HepG2 (cell line): ENCODE data around the gene CXADR. TPM values are rescaled to one million over a fixed set of nuclear protein-coding genes. Genes with fewer than 3 reads are reported as not detected.

Source experiments
- AHR ChIP-seq: IDR thresholded peaks from 2 replicates; pipeline ENCODE4 v1.6.1; 2018; ENCODE audit warnings: missing genetic modification reagents, missing compliant biosample characterization
- BRCA1 ChIP-seq: sonication (generic); formaldehyde crosslinking; IDR thresholded peaks from 2 replicates; pipeline ENCODE4 v1.4.0; 2020; ENCODE audit warnings: missing genetic modification reagents
- ELF3 ChIP-seq: IDR thresholded peaks from 2 replicates; pipeline ENCODE4 v1.6.1; 2016; ENCODE audit warnings: missing genetic modification reagents, missing compliant biosample characterization
- EP300 ChIP-seq, 3 experiments: sonication (generic) in 1 of 3; formaldehyde crosslinking in 1 of 3; IDR thresholded peaks; 2 replicates each; pipeline versions ENCODE4 v1.5.1 to v1.6.1; 2011 to 2020; ENCODE audit warnings: low read depth in 2 of 3, low read length in 2 of 3, borderline replicate concordance in 1 of 3, improper control_type of control experiment in 1 of 3, mild to moderate bottlenecking in 1 of 3, missing genetic modification reagents in 1 of 3, moderate library complexity in 1 of 3
- FOSL2 ChIP-seq: sonication (generic); formaldehyde crosslinking; IDR thresholded peaks from 2 replicates; pipeline ENCODE4 v1.4.0; 2020; ENCODE audit warnings: missing genetic modification reagents
- GATAD2A ChIP-seq: IDR thresholded peaks from 2 replicates; pipeline ENCODE4 v1.6.1; 2016
- KAT2B ChIP-seq: fragments of 150-350 bp; IDR thresholded peaks from 2 replicates; pipeline ENCODE4 v1.6.1; 2014; ENCODE audit warnings: low read depth, low read length, borderline replicate concordance
- MAFK ChIP-seq, 2 experiments: IDR thresholded peaks in 1 of 2; conservative IDR thresholded peaks in 1 of 2; 2 replicates each; pipeline ENCODE4 v1.6.1; 2011; ENCODE audit warnings: improper control_type of control experiment in 2 of 2, low read length in 2 of 2
- MATR3 ChIP-seq: sonication (generic); formaldehyde crosslinking; IDR thresholded peaks from 2 replicates; pipeline ENCODE4 v1.4.0; 2020; ENCODE audit warnings: missing genetic modification reagents
- MED1 ChIP-seq: sonication (generic); formaldehyde crosslinking; IDR thresholded peaks from 2 replicates; pipeline ENCODE4 v1.4.0; 2020; ENCODE audit warnings: missing genetic modification reagents
- REXO4 ChIP-seq: sonication (generic); formaldehyde crosslinking; IDR thresholded peaks from 2 replicates; pipeline ENCODE4 v1.8.0; 2022; ENCODE audit warnings: missing genetic modification reagents, mild to moderate bottlenecking, borderline replicate concordance
- SIX4 ChIP-seq: sonication (generic); formaldehyde crosslinking; IDR thresholded peaks from 2 replicates; pipeline ENCODE4 v1.4.0; 2020; ENCODE audit warnings: missing genetic modification reagents
- SP140L ChIP-seq: sonication (generic); formaldehyde crosslinking; IDR thresholded peaks from 2 replicates; pipeline ENCODE4 v1.4.0; 2020; ENCODE audit warnings: missing genetic modification reagents, borderline replicate concordance
- THYN1 ChIP-seq: sonication (generic); formaldehyde crosslinking; IDR thresholded peaks from 2 replicates; pipeline ENCODE4 v1.8.1; 2023; ENCODE audit warnings: low read depth, mild to moderate bottlenecking, moderate library complexity, missing genetic modification reagents, borderline replicate concordance
- TOE1 ChIP-seq: sonication (generic); formaldehyde crosslinking; IDR thresholded peaks from 2 replicates; pipeline ENCODE4 v1.4.0; 2020; ENCODE audit warnings: mild to moderate bottlenecking, missing genetic modification reagents
- ZFYVE20 ChIP-seq: sonication (generic); formaldehyde crosslinking; IDR thresholded peaks from 2 replicates; pipeline ENCODE4 v1.8.0; 2023; ENCODE audit warnings: low read depth, mild to moderate bottlenecking, moderate library complexity, missing genetic modification reagents, borderline replicate concordance
- ZNF678 ChIP-seq: sonication (generic); formaldehyde crosslinking; IDR thresholded peaks from 2 replicates; pipeline ENCODE4 v1.4.0; 2020; ENCODE audit warnings: mild to moderate bottlenecking, missing genetic modification reagents
- polyA plus RNA-seq, 8 experiments: library from polyadenylated mRNA; depleted of rRNA in 3 of 8; stranded (reverse) in 7 of 8; unstranded in 1 of 8; fragments of >200 nt; fragmentation: Illumina TruSeq in 4 of 8; extraction: Trizol in 4 of 8; gene quantifications; 2 replicates each; pipeline versions ENCODE4 v1.2.1 to v1.2.3, GENCODE V29; 2011 to 2016; ENCODE audit warnings: low read depth in 4 of 8, missing spikeins in 1 of 8, mixed read lengths in 1 of 8; ENCODE audit not compliant: insufficient read depth in 1 of 8
- total RNA-seq, 5 experiments: library from RNA; depleted of rRNA; stranded (reverse); fragments of >200 nt; fragmentation: Illumina TruSeq; extraction: Trizol; gene quantifications; 2 replicates each; pipeline ENCODE4 v1.2.3, GENCODE V29; 2016; ENCODE audit warnings: low read depth in 1 of 5
- TF ChIP-seq, protein P1 (sequence below): sonication (generic); formaldehyde crosslinking; IDR thresholded peaks from 2 replicates; pipeline ENCODE4 v1.4.0; 2020; ENCODE audit warnings: low read depth, missing genetic modification reagents
- TF ChIP-seq, protein P2 (sequence below): IDR thresholded peaks from 2 replicates; pipeline ENCODE4 v1.6.1; 2018; ENCODE audit warnings: missing genetic modification reagents
- TF ChIP-seq, protein P3 (sequence below): sonication (generic); formaldehyde crosslinking; IDR thresholded peaks from 2 replicates; pipeline ENCODE4 v1.4.0; 2020; ENCODE audit warnings: mild to moderate bottlenecking, missing genetic modification reagents

CXADR gene
- total and polyA plus RNA-seq, 2 of the 13 experiments (the other 11 are each of a cell fraction or from before 2014, with no cell fraction given), result 86.8 to 110 TPM

DNA sequence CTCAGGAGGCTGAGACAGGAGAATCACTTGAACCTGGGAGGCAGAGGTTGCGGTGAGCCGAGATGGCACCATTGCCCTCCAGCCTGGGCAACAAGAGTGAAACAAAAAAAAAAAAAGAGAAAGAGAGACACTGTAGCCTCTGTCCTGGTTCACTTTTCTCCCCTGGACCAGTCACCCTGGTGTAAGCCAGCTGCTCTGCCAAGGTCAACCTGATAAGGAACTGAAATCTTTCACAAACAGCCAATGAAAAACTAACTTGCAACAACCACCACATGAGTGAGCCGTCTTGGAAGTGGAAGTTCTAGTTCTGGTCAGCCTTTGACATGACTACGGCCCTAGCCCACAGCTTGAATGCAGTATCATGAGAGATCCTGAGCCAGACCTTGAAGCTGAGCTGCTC lies 36.8 kb upstream of the CXADR start (continued):
- TF ChIP-seq, protein P1, sequence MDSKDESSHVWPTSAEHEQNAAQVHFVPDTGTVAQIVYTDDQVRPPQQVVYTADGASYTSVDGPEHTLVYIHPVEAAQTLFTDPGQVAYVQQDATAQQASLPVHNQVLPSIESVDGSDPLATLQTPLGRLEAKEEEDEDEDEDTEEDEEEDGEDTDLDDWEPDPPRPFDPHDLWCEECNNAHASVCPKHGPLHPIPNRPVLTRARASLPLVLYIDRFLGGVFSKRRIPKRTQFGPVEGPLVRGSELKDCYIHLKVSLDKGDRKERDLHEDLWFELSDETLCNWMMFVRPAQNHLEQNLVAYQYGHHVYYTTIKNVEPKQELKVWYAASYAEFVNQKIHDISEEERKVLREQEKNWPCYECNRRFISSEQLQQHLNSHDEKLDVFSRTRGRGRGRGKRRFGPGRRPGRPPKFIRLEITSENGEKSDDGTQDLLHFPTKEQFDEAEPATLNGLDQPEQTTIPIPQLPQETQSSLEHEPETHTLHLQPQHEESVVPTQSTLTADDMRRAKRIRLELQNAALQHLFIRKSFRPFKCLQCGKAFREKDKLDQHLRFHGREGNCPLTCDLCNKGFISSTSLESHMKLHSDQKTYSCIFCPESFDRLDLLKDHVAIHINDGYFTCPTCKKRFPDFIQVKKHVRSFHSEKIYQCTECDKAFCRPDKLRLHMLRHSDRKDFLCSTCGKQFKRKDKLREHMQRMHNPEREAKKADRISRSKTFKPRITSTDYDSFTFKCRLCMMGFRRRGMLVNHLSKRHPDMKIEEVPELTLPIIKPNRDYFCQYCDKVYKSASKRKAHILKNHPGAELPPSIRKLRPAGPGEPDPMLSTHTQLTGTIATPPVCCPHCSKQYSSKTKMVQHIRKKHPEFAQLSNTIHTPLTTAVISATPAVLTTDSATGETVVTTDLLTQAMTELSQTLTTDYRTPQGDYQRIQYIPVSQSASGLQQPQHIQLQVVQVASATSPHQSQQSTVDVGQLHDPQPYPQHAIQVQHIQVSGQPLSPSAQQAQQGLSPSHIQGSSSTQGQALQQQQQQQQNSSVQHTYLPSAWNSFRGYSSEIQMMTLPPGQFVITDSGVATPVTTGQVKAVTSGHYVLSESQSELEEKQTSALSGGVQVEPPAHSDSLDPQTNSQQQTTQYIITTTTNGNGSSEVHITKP, result no peak
- no peak for TF ChIP-seq ZFYVE20 (CRISPR knock-in tag)
- no peak for TF ChIP-seq REXO4 (CRISPR knock-in tag)
- TF ChIP-seq AHR (CRISPR knock-in tag), result no peak
- no peak for TF ChIP-seq SP140L (CRISPR knock-in tag)
- peak; percentile 50; the same call in 1 of the 2 replicates for TF ChIP-seq GATAD2A (CRISPR knock-in tag)
- no peak for TF ChIP-seq EP300 (IDR thresholded peaks at IDR 0.05; ENCODE audit: low read depth in 2 of 2, low read length in 2 of 2)
- TF ChIP-seq EP300 (CRISPR knock-in tag; IDR thresholded peaks at IDR 0.05; ENCODE audit: borderline replicate concordance), result no peak
- no peak for TF ChIP-seq KAT2B
- TF ChIP-seq TOE1 (CRISPR knock-in tag), result no peak
- no peak for TF ChIP-seq MAFK (conservative IDR thresholded peaks at IDR 0.05 in 1 of 2, IDR thresholded peaks at IDR 0.05 in 1 of 2; ENCODE audit: low read length in 2 of 2)
- no peak for TF ChIP-seq ZNF678 (CRISPR knock-in tag)
- peak; percentile 48; the same call in 1 of the 2 replicates for TF ChIP-seq ELF3
- no peak for TF ChIP-seq THYN1 (CRISPR knock-in tag)
- TF ChIP-seq SIX4 (CRISPR knock-in tag), result no peak
- no peak for TF ChIP-seq BRCA1 (CRISPR knock-in tag)
- TF ChIP-seq MATR3 (CRISPR knock-in tag), result no peak
- TF ChIP-seq, protein P2, sequence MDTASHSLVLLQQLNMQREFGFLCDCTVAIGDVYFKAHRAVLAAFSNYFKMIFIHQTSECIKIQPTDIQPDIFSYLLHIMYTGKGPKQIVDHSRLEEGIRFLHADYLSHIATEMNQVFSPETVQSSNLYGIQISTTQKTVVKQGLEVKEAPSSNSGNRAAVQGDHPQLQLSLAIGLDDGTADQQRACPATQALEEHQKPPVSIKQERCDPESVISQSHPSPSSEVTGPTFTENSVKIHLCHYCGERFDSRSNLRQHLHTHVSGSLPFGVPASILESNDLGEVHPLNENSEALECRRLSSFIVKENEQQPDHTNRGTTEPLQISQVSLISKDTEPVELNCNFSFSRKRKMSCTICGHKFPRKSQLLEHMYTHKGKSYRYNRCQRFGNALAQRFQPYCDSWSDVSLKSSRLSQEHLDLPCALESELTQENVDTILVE, result no peak
- 0 out of 2 replicates have a peak, but pooled peaks have one; percentile 18 for TF ChIP-seq FOSL2 (CRISPR knock-in tag)
- peak; percentile 46; the same call in 1 of the 2 replicates for TF ChIP-seq MED1 (CRISPR knock-in tag)
- TF ChIP-seq, protein P3, sequence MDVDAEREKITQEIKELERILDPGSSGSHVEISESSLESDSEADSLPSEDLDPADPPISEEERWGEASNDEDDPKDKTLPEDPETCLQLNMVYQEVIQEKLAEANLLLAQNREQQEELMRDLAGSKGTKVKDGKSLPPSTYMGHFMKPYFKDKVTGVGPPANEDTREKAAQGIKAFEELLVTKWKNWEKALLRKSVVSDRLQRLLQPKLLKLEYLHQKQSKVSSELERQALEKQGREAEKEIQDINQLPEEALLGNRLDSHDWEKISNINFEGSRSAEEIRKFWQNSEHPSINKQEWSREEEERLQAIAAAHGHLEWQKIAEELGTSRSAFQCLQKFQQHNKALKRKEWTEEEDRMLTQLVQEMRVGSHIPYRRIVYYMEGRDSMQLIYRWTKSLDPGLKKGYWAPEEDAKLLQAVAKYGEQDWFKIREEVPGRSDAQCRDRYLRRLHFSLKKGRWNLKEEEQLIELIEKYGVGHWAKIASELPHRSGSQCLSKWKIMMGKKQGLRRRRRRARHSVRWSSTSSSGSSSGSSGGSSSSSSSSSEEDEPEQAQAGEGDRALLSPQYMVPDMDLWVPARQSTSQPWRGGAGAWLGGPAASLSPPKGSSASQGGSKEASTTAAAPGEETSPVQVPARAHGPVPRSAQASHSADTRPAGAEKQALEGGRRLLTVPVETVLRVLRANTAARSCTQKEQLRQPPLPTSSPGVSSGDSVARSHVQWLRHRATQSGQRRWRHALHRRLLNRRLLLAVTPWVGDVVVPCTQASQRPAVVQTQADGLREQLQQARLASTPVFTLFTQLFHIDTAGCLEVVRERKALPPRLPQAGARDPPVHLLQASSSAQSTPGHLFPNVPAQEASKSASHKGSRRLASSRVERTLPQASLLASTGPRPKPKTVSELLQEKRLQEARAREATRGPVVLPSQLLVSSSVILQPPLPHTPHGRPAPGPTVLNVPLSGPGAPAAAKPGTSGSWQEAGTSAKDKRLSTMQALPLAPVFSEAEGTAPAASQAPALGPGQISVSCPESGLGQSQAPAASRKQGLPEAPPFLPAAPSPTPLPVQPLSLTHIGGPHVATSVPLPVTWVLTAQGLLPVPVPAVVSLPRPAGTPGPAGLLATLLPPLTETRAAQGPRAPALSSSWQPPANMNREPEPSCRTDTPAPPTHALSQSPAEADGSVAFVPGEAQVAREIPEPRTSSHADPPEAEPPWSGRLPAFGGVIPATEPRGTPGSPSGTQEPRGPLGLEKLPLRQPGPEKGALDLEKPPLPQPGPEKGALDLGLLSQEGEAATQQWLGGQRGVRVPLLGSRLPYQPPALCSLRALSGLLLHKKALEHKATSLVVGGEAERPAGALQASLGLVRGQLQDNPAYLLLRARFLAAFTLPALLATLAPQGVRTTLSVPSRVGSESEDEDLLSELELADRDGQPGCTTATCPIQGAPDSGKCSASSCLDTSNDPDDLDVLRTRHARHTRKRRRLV (CRISPR knock-in tag), result no peak
